G401.6 (cell line): ENCODE measurements around the gene LRRIQ4.

ENCODE experiments used
- FAIRE-seq: peaks from 2 replicates; lab custom pipeline; 2012; peaks lifted over from hg19 to GRCh38; lab: Jason Lieb, UNC

The LRRIQ4 gene

DNA sequence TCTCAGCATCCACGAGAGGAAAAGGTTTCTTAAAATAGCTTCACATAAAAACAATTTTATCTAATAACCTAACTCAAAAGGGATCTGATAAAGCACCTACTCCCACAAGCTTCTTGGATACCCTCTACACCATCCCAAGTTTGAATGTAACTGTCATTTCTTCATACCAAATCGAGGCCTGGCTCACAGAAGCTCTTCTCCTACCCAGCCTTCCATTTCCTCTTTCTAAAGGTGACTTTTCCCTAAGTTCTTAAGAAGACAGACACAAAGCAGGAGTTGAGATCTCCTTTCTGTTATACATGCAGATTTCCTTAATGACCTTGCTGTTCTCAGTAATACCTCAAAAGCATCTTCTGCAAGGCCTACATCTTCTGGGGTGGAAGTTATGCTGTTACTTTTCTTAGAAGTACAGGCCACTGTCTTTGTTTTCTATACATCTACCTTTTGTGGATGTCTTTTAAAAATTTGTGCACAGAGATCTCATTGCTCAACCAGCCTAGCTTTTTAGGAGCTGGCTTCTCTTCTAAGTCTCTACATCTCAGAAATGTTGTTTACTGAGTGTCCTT lies 3.4 kb upstream of the LRRIQ4 start:
- FAIRE-seq = no peak

- no peak for FAIRE-seq
Observed at GRCh38 chr3:169811631-169812331, 889 bp upstream of the LRRIQ4 start.

GRCh38 chr3:169813278-169813677 lies 608 bp downstream of the LRRIQ4 start:
- FAIRE-seq = no peak

- no peak for FAIRE-seq
Observed at GRCh38 chr3:169813757-169814517, 1.3 kb downstream of the LRRIQ4 start.

GRCh38 chr3:169815590-169816150 lies 3.0 kb downstream of the LRRIQ4 start:
- no peak for FAIRE-seq

GRCh38 chr3:169818316-169818715 lies 5.6 kb downstream of the LRRIQ4 start:
- FAIRE-seq = no peak

DNA sequence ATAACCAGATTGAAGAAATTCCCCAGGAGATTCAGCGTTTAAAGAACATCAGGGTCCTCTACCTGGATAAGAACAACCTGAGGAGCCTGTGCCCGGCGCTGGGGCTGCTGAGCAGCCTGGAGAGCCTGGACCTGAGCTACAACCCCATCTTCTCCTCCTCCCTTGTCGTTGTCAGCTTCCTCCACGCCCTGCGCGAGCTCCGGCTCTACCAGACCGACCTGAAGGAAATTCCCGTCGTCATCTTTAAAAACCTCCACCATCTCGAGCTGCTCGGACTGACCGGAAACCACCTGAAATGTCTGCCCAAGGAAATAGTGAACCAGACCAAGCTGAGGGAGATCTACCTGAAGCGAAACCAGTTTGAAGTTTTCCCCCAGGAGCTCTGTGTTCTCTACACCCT lies 9.4 kb downstream of the LRRIQ4 start:
- no peak for FAIRE-seq

- FAIRE-seq = no peak
Observed at GRCh38 chr3:169822540-169822939, 9.9 kb downstream of the LRRIQ4 start.

DNA sequence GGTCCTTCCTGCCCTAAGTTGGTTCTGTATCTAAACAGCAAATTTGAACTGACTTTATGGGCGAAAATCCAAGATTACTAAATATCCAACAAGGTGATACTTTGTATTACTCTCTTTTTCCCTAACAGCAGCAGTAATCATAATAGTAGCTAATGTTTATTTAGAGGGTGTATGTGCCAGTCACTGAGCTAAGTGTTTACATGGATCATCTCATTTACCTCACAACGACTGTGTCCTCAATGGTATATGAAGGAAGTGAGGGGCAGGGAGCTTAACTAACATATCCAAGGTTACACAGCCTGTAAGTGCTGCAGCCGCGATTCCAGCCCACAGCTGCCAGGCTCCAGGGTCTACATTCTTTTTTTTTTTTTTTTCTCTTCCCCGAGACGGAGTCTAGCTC lies 10.3 kb downstream of the LRRIQ4 start:
- FAIRE-seq = no peak

- no peak for FAIRE-seq
Observed at GRCh38 chr3:169825316-169825715, 12.6 kb downstream of the LRRIQ4 start.

DNA sequence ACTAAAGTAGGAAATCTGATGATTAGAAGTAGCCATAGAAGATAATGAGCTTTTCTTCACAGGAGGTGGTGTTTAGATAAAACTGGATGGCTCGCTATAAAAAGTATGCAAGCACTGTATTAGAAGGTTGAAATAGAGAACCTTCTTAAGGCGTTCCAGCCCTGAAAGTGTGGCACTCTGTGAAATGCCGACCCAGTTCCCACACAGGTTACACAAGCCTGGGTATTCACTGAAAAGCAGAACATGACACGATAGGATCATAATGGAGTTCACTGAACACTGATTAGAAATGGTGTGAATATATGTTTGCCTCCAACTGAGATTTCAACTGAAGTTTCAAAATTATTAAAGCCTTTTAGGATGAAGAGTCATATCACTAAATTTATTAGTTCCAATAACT lies 15.0 kb downstream of the LRRIQ4 start:
- no peak for FAIRE-seq

- FAIRE-seq = no peak
Observed at GRCh38 chr3:169835533-169835932, 22.9 kb downstream of the LRRIQ4 start.

- no peak for FAIRE-seq
Observed at GRCh38 chr3:169836078-169836941, 23.6 kb downstream of the LRRIQ4 start.

- no peak for FAIRE-seq
Observed at GRCh38 chr3:169836942-169837275, 24.2 kb downstream of the LRRIQ4 start.

DNA sequence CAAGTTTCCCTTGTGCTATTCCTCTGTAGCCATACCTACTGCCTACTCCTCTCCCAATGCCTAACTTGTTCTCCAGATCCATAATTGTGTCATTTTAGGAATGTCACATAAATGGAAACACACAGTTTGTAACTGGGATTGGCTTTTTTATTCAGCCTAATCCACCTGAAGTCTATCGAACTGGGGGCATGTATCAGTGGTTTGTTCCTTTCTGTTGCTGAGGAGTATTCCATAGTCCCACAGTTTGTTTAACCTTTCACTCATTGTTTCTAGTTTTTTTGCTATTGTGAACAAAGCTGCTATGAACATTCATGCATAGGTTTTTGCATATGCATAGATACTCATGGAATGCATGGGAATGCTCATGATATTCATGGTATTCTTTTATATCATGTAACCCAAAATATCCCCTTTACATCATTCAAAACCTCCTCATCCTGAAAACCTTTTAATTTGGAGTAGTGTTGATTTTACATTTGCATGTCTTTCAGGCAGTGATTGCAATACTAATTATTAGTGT lies 25.9 kb downstream of the LRRIQ4 start:
- no peak for FAIRE-seq

GRCh38 chr3:169841171-169841570 lies 28.5 kb downstream of the LRRIQ4 start:
- FAIRE-seq = no peak

DNA sequence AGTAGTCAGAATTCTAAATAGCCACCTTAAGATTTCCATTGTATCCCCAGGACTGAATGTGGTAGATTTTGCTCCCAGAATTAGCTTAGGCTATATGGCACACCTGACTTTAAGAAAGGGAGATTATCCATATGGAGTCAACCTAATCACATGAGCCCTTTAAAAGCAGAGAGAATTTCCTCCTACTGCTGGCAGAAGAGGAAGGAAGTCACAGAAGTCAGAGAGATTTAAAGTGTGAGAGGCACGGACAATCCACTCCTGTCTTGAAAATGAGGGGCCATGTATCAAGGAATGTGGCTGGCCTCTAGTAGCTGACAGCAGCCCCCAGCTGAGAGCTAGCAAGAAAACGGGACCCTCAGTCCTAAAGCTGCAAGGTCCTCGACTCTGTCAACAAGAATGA lies 30.3 kb downstream of the LRRIQ4 start:
- no peak for FAIRE-seq

GRCh38 chr3:169846458-169847193 lies 34.0 kb downstream of the LRRIQ4 start:
- FAIRE-seq = no peak

- FAIRE-seq = no peak
Observed at GRCh38 chr3:169847896-169848295, 35.2 kb downstream of the LRRIQ4 start.

- no peak for FAIRE-seq
Observed at GRCh38 chr3:169848741-169849140, 36.1 kb downstream of the LRRIQ4 start.

- FAIRE-seq = no peak
Observed at GRCh38 chr3:169850618-169851017, 37.9 kb downstream of the LRRIQ4 start.
